Fibroblast of lung (primary cell): Measurements from ENCODE around the gene NOX4. TPM values are rescaled to one million over a fixed set of nuclear protein-coding genes. Genes with fewer than 3 reads are reported as not detected.

Experiments
- DNase-seq, 2 donors: peaks; one replicate each; pipeline versions ENCODE4 v3.0.0 to v3.0.0-alpha.2; 2010; ENCODE audit warnings: low read depth in 2 of 2
- H2AFZ ChIP-seq: 2 replicates; pipeline ENCODE4 v1.5.1; 2012; ENCODE audit warnings: low read length, control low read depth, inconsistent platforms
- H3K27ac ChIP-seq: 2 replicates; pipeline ENCODE4 v1.5.1; 2011; ENCODE audit warnings: low read length, control low read depth; ENCODE audit not compliant: insufficient read depth
- H3K27me3 ChIP-seq: 2 replicates; pipeline ENCODE4 v1.5.1; 2011; ENCODE audit warnings: mild to moderate bottlenecking, low read length; ENCODE audit not compliant: control insufficient read depth, insufficient read depth
- H3K36me3 ChIP-seq: 2 replicates; pipeline ENCODE4 v1.5.1; 2011; ENCODE audit warnings: low read length; ENCODE audit not compliant: control insufficient read depth, insufficient read depth
- H3K4me1 ChIP-seq: 2 replicates; pipeline ENCODE4 v1.5.1; 2011; ENCODE audit warnings: low read length; ENCODE audit not compliant: control insufficient read depth, insufficient read depth; ENCODE audit errors: extremely low read depth
- H3K4me2 ChIP-seq: 2 replicates; pipeline ENCODE4 v1.5.1; 2011; ENCODE audit warnings: low read length, control low read depth; ENCODE audit not compliant: insufficient read depth; ENCODE audit errors: extremely low read depth
- H3K4me3 ChIP-seq, 4 experiments: fragments of 200-600 bp in 1 of 4; sonication (generic) in 1 of 4; replicated peaks in 1 of 4; 2 replicates each; pipeline ENCODE4 v1.5.1; 2011 to 2016; ENCODE audit warnings: low read length in 4 of 4, low read depth in 3 of 4, mild to moderate bottlenecking in 3 of 4, control low read depth in 2 of 4, inconsistent platforms in 1 of 4, mixed read lengths in 1 of 4; ENCODE audit not compliant: insufficient read depth in 1 of 4; ENCODE audit errors: control extremely low read depth in 1 of 4
- H3K79me2 ChIP-seq: 2 replicates; pipeline ENCODE4 v1.5.1; 2012; ENCODE audit warnings: mild to moderate bottlenecking, low read length, inconsistent platforms; ENCODE audit not compliant: control insufficient read depth, insufficient read depth
- H3K9ac ChIP-seq: 2 replicates; pipeline ENCODE4 v1.5.1; 2011; ENCODE audit warnings: mild to moderate bottlenecking, low read length, control low read depth; ENCODE audit not compliant: insufficient read depth
- H3K9me3 ChIP-seq: 2 replicates; pipeline ENCODE4 v1.5.1; 2012; ENCODE audit warnings: low read depth, low read length; ENCODE audit not compliant: control insufficient read depth, insufficient read depth
- H4K20me1 ChIP-seq: 2 replicates; pipeline ENCODE4 v1.5.1; 2011; ENCODE audit warnings: low read length; ENCODE audit not compliant: control insufficient read depth, insufficient read depth; ENCODE audit errors: extremely low read depth
- EZH2 ChIP-seq: IDR thresholded peaks from 2 replicates; pipeline ENCODE4 v1.5.1; 2012; ENCODE audit warnings: low read length, control low read depth, mild to moderate bottlenecking; ENCODE audit errors: missing control alignments
- polyA plus RNA-seq, 2 donors: library from polyadenylated mRNA; depleted of rRNA in 1 of 2; stranded (reverse) in 1 of 2; unstranded in 1 of 2; fragments of >200 nt; gene quantifications; 2 replicates each; pipeline ENCODE4 v1.2.1, GENCODE V29; 2011 to 2012; ENCODE audit warnings: missing spikeins in 1 of 2
- total RNA-seq: library from RNA; depleted of rRNA; stranded (reverse); fragments of >200 nt; gene quantifications from 2 replicates; pipeline ENCODE4 v1.2.1, GENCODE V29; 2014
- TF ChIP-seq, protein P1 (sequence below), 2 donors: IDR thresholded peaks in 1 of 2; conservative IDR thresholded peaks in 1 of 2; 1 replicate in 1 of 2; 2 replicates in 1 of 2; pipeline ENCODE4 v1.5.1; 2011 to 2012; ENCODE audit warnings: low read length in 2 of 2, control low read depth in 1 of 2, inconsistent platforms in 1 of 2, low read depth in 1 of 2, mild to moderate bottlenecking in 1 of 2

The NOX4 gene
- total and polyA plus RNA-seq, 2 donors (not counting 1 experiment from before 2014, with no cell fraction given), result 0.49 to 0.50 TPM

DNA sequence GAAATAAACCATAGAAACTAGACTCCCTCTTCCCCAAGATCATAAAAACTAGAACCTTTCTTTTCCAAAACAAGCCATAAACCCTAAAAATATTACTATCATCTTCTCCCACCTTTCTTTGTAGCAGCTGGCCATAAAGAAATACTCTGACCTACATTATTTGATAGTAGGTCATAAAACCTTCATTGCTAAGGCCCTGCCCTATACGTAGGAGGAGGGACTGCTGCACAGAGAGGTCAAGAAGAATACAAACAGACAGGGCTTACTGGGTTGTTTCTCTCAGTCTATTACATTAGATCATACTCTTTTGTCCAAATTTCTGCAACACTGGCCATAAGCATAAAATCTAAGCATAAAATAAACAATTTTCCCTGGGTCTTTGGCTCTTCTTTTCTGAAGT lies 212.0 kb downstream of the NOX4 start:
- no peaks in the 10 kb centered on the region for H3K4me1 ChIP-seq
- no peaks in the 10 kb centered on the region for H3K27me3 ChIP-seq
- no peaks in the 10 kb centered on the region for H3K79me2 ChIP-seq
- no peak overlapping the region for H3K9ac ChIP-seq
- no peaks in the 10 kb centered on the region for H3K36me3 ChIP-seq
- no peaks in the 10 kb centered on the region for H4K20me1 ChIP-seq
- no peak overlapping the region for H2AFZ ChIP-seq
- no peak overlapping the region for H3K4me3 ChIP-seq
- TF ChIP-seq EZH2, result no peak
- TF ChIP-seq, protein P1, sequence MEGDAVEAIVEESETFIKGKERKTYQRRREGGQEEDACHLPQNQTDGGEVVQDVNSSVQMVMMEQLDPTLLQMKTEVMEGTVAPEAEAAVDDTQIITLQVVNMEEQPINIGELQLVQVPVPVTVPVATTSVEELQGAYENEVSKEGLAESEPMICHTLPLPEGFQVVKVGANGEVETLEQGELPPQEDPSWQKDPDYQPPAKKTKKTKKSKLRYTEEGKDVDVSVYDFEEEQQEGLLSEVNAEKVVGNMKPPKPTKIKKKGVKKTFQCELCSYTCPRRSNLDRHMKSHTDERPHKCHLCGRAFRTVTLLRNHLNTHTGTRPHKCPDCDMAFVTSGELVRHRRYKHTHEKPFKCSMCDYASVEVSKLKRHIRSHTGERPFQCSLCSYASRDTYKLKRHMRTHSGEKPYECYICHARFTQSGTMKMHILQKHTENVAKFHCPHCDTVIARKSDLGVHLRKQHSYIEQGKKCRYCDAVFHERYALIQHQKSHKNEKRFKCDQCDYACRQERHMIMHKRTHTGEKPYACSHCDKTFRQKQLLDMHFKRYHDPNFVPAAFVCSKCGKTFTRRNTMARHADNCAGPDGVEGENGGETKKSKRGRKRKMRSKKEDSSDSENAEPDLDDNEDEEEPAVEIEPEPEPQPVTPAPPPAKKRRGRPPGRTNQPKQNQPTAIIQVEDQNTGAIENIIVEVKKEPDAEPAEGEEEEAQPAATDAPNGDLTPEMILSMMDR (conservative IDR thresholded peaks at IDR 0.05 in 1 of 2, IDR thresholded peaks at IDR 0.05 in 1 of 2; ENCODE audit: low read depth in 1 of 2, low read length in 2 of 2), result no peak
- no peak for DNase-seq
- H3K4me2 ChIP-seq, result no peak overlapping the region
- H3K9me3 ChIP-seq, result no peaks in the 10 kb centered on the region
- H3K27ac ChIP-seq, result no peak overlapping the region

DNA sequence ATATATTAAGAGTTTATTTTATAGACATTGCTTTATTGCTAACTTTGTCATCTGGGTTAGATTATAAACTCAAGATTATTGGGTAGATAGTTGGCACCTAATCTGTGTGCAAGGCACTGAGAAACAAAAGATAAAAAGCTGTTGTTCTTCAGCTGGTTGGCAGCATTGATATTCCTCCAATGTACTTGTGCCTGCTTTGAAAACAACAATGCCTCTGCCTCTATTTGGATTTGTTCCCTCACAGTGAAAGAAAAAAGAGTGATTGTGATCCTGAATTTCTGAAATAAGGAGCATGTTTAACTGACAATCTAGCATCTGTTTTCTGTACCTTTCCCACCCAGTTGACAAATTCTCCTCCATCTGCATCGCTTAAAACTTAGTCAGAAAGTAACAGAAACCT lies 215.2 kb downstream of the NOX4 start:
- H3K27ac ChIP-seq, result no peak overlapping the region
- H3K79me2 ChIP-seq, result no peaks in the 10 kb centered on the region
- no peak overlapping the region for H3K4me2 ChIP-seq
- no peaks in the 10 kb centered on the region for H3K27me3 ChIP-seq
- TF ChIP-seq, protein P1 (conservative IDR thresholded peaks at IDR 0.05 in 1 of 2, IDR thresholded peaks at IDR 0.05 in 1 of 2; ENCODE audit: low read depth in 1 of 2, low read length in 2 of 2), result no peak
- TF ChIP-seq EZH2, result no peak
- no peak for DNase-seq
- H3K9ac ChIP-seq, result no peak overlapping the region
- no peaks in the 10 kb centered on the region for H4K20me1 ChIP-seq
- no peaks in the 10 kb centered on the region for H3K36me3 ChIP-seq
- H3K9me3 ChIP-seq, result no peaks in the 10 kb centered on the region
- no peaks in the 10 kb centered on the region for H3K4me1 ChIP-seq
- H3K4me3 ChIP-seq, result no peak overlapping the region
- no peak overlapping the region for H2AFZ ChIP-seq

Other genes with a start within 250 kb of the NOX4 start
- not detected in 2 replicates for gene TRIM77, start 218.9 kb upstream of the NOX4 start, total RNA-seq
- gene TRIM77, start 218.9 kb upstream of the NOX4 start, polyA plus RNA-seq, result not detected in 2 replicates